Measurements from ENCODE around the gene ITGAD.

- TF ChIP-seq CTCF (IDR thresholded peaks at IDR 0.05; ENCODE audit: low read depth, low read length): no peak
- TF ChIP-seq EZH2phosphoT487 (IDR thresholded peaks at IDR 0.05; ENCODE audit: low read depth): no peak
Observed at GRCh38 chr16:31376705-31377104, 16.4 kb upstream of the ITGAD start.

Data from OCI-LY3 (cell line).